Small intestine (tissue), 7 donors: Measurements from ENCODE around the gene CAMTA1. TPM values are rescaled to one million over a fixed set of nuclear protein-coding genes. Genes with fewer than 3 reads are reported as not detected.

Experiments
- DNase-seq, 2 donors: peaks; one replicate each; pipeline versions ENCODE4 v3.0.0 to v3.0.0-alpha.2; 2013
- FAIRE-seq: peaks from 2 replicates; lab custom pipeline; 2012; peaks lifted over from hg19 to GRCh38; lab: Jason Lieb, UNC
- H3K27ac ChIP-seq, 3 donors: one replicate each; pipeline ENCODE4 v1.5.1; 2013; ENCODE audit warnings: low read length in 2 of 3, mild to moderate bottlenecking in 2 of 3, control low read depth in 1 of 3, inconsistent platforms in 1 of 3, low read depth in 1 of 3, moderate library complexity in 1 of 3
- H3K27me3 ChIP-seq, 3 donors: one replicate each; pipeline ENCODE4 v1.6.1; 2013; ENCODE audit warnings: low read length in 3 of 3, inconsistent platforms in 1 of 3; ENCODE audit not compliant: control insufficient read depth in 3 of 3, insufficient read depth in 3 of 3
- H3K36me3 ChIP-seq, 3 donors: one replicate each; pipeline ENCODE4 v1.6.1; 2013; ENCODE audit warnings: low read length in 3 of 3, inconsistent platforms in 1 of 3, low read depth in 1 of 3, mild to moderate bottlenecking in 1 of 3, moderate library complexity in 1 of 3; ENCODE audit not compliant: control insufficient read depth in 3 of 3, insufficient read depth in 2 of 3
- H3K4me1 ChIP-seq, 3 donors: one replicate each; pipeline ENCODE4 v1.6.1; 2013; ENCODE audit warnings: low read length in 2 of 3, inconsistent platforms in 1 of 3, low read depth in 1 of 3, mild to moderate bottlenecking in 1 of 3, moderate library complexity in 1 of 3; ENCODE audit not compliant: control insufficient read depth in 3 of 3, insufficient read depth in 2 of 3
- H3K4me3 ChIP-seq, 3 donors: one replicate each; pipeline ENCODE4 v1.5.1; 2013; ENCODE audit warnings: low read length in 3 of 3, control low read depth in 1 of 3, inconsistent platforms in 1 of 3, low read depth in 1 of 3, mild to moderate bottlenecking in 1 of 3, moderate library complexity in 1 of 3
- H3K9me3 ChIP-seq, 2 donors: one replicate each; pipeline ENCODE4 v1.6.1; 2013; ENCODE audit warnings: low read depth in 1 of 2, low read length in 1 of 2; ENCODE audit not compliant: control insufficient read depth in 2 of 2, insufficient read depth in 1 of 2
- WGBS, 3 donors: extraction: QIAGEN DNeasy Blood & Tissue Kit; methylation state at CpG; one replicate each; pipeline ENCODE4 v1.1.7; 2013; 5-methylcytosine and 5-hydroxymethylcytosine counted together
- polyA plus RNA-seq, 4 donors: library from polyadenylated mRNA; stranded (reverse) in 3 of 4; unstranded in 1 of 4; fragments of 200-250 nt in 3 of 4; fragments of 120-200 nt in 1 of 4; gene quantifications; one replicate each; pipeline versions ENCODE4 v1.2.1 to v1.2.3, GENCODE V29; 2013
- donor health status: healthy with polysubstance abuse.
- donor health status: control.
- donor health status: control.
- donor health status: Bipolar disorder and iron deficiency.
- donor health status: healthy.

Gene CAMTA1
- polyA plus RNA-seq, 4 donors: 57.6 to 177 (median 147) TPM

DNA sequence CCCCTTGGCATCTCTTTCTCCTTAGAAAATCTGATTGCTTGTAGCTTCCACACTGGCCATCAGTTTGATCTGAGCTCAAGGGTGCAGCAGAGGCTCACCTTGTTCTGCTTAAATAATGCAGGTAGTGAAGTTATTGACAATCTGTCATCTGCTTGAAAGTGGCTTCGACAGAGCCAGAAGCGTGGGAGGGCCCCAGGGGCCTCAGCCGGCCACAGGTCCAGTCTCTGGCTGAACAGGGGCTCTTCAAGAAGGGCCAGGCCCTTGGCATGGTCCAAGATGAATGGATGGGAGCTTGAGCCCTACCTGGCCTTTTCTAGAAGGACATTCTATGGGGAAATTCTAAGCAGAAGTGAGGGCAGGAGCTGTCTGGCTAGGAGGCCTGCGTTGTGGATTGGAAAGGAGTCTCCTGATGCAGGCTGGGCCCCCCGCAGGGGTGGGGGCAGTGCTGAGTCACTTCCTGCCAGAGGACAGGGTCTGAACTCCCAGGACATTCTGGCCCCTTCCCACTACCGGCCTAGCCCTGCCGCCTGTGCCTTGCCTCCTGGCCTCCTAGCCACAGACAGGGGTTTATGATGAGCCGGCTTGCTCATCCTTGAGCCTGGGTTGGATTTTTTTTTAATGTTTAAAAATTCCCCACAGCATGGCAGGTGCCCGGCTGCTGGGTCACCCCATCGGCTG, 823.5 kb downstream of the CAMTA1 start:
- no peaks in the 10 kb centered on the region for H3K36me3 ChIP-seq
- H3K27me3 ChIP-seq: no peaks in the 10 kb centered on the region
- DNase-seq: no peak
- H3K27ac ChIP-seq: no peak overlapping the region
- WGBS, 3 donors: 55 to 67% (median 62%) methylated on average over 10 of the region's 10 CpGs
- FAIRE-seq: no peak
- peaks cover 0 to 3% of the 10 kb centered on the region in 2 donors for H3K9me3 ChIP-seq
- no peak overlapping the region for H3K4me3 ChIP-seq
- H3K4me1 ChIP-seq: no peaks in the 10 kb centered on the region

DNA sequence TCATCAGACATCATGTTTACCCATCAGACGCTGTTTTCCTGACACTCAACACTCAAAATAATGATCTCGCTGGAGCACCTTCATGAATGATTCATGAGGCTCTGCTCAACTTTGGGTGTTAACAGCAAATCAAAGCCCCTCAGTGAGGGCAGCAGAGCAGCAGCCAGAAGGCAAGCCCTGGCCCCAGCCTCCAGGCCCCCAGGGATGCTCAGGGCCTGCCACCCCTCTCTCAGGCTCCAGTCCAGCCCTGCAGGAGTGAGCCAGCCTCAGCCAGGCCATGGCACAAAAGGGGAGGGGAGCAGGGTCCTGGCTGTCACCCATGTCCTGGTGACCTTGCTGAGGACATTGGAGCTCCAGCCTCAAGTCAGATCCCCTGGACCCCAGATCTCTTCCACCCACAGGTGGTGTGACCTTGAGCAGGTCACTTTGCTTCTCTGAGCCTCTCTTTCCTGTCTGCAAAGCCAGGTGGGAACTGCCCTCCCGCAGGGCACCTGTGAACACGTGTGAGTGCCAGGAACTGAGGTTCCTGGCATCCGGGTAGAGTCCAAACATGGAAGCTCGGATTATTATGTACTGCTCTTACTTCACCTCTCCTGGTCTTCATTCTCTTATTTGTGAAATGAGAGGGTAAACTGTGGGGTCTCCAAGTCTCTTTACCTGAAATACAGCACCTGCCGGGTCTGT, 824.2 kb downstream of the CAMTA1 start:
- Histone ChIP-seq H3K4me3 (no peak overlapping the region), H3K36me3 (no peaks in the 10 kb centered on the region), H3K9me3 (peaks cover 0 to 3% of the 10 kb centered on the region in 2 donors), H3K27ac (no peak overlapping the region), H3K27me3 (no peaks in the 10 kb centered on the region), H3K4me1 (no peaks in the 10 kb centered on the region)
- DNase-seq (no peak), FAIRE-seq (no peak)
- WGBS, 3 donors: 47 to 73% (median 57%) methylated on average over 7 of the region's 7 CpGs

DNA sequence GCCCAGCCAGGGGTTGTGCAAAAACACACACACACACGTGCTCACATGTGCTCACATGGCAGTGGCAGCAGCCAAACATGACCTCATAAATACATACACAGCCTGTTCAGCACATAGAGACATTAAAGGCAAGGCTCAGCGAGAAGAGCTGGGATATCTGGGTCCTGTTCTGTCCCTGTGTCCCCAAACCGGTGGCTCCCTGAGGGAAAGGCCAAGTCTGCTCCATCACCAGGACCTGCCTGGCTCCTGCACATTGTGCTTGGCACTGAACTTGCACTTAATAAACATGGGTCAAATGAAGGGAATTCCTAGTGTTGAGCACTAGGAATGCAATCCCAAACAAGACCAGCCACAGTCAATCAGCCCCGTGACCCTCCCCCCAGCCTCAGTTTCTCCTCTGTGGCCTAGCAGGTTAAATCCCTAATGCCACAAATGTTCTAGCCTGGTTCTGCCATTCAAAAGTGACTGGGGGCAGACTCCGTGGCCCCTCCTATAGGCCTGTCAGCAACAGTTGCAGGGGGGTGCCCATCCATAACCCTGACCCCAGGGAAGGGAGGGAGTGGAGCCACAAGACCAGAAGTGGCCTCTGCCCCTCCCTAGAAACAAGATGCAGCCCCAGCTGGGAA, 825.0 kb downstream of the CAMTA1 start:
- DNase-seq: no peak

DNA sequence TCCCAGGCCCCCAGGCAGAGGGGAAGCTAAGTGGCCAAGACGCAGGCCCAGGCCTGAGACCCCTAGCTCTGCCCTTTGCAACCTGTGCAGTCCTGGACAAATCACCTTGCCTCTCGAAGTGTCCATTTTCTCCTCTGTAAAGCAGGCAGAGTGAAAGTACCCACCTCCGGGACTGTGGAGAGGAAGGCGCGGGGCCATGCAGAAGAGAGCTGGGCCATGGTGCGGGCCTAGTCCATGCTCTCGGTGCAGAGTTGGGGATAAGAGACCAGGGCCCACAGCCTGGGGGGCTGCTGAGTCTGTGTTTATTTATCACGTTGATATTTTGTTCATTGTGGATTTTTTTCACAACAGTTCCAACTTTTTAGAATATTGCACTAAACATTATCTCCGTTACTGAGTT, 825.7 kb downstream of the CAMTA1 start:
- H3K9me3 ChIP-seq: peaks cover 0 to 3% of the 10 kb centered on the region in 2 donors
- no peaks in the 10 kb centered on the region for H3K4me1 ChIP-seq
- no peaks in the 10 kb centered on the region for H3K27me3 ChIP-seq
- 83 to 87% (median 86%) methylated on average over 9 of the region's 9 CpGs for WGBS, 3 donors
- FAIRE-seq: no peak
- no peak overlapping the region for H3K4me3 ChIP-seq
- H3K27ac ChIP-seq: no peak overlapping the region
- DNase-seq: no peak
- H3K36me3 ChIP-seq: no peaks in the 10 kb centered on the region

More for the DNA sequence above, 825.0 kb downstream of the CAMTA1 start:
- Histone ChIP-seq H3K27ac (no peak overlapping the region), H3K27me3 (no peaks in the 10 kb centered on the region), H3K36me3 (no peaks in the 10 kb centered on the region), H3K4me3 (no peak overlapping the region), H3K9me3 (peaks cover 0 to 3% of the 10 kb centered on the region in 2 donors), H3K4me1 (no peaks in the 10 kb centered on the region)
- no peak for FAIRE-seq
- WGBS, 3 donors: 68 to 78% (median 77%) methylated on average over 5 of the region's 5 CpGs

DNA sequence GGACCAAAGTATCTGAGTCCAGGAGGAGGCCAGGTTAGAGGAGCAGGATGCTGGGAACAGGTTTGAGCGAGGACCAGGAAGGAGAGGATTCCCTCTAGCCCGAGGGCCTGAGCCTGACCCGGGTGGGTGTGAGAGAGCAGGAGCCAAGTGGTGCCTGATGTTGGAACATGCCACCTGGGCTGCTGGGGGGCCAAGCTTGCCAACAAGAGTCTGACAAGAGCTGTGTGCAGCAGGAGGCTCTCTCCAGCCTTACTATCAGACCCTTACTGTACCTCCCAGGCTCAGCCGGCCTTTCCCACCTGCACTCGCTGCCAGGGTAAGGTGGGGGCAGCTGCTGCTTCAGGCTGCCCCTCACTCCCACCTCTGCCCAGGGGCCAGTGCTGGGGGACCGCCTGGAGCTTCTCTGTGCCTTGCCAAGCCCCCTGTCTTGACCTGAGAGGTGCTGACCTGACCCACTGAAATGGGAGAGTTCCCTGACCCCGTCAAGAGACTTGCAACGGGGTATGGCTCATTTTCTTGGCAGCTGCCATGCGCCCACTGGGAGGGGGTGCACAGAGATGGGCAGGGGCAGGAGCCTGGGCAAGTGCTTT, 826.3 kb downstream of the CAMTA1 start:
- FAIRE-seq: no peak

DNA sequence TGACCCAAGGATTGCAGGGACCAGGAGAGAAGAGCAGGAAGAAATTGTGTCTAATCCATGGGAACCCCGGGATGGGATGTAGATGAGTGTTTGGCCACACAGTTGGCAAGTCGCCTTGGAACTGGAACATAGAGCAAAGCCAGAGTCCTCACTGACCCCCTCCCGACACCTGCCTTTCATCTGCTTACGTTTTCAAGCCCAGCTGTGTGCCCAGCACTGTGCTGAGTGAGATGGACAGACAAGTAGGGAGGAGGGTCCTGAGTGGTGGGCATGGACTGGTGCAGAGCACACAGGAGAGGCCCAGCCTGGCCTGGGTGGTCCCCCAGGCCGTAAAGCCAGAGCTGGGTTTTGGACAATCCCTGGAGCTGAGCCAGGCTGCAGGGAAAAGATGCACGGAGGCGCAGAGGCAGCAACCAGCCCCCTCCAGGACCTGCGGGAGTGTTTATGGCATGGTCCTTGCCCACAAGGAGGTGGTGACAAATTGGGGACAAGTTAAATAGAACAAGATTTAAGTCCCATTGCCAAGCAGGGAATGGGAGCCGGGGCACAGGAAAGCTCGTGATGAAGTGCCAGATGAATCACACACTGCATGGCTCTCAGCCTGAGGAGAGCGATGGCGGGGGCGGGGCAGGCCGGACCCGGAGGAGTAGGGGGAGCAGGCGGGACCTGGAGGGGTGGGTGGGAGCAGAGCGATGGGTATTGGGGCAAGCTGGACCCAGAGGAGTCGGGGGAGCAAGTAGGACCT, 828.0 kb downstream of the CAMTA1 start:
- WGBS, 3 donors: 75 to 79% (median 76%) methylated on average over 18 of the region's 18 CpGs
- Histone ChIP-seq H3K4me3 (no peak overlapping the region), H3K36me3 (no peaks in the 10 kb centered on the region), H3K27ac (no peak overlapping the region), H3K9me3 (peaks cover 0 to 3% of the 10 kb centered on the region in 2 donors), H3K27me3 (no peaks in the 10 kb centered on the region), H3K4me1 (no peaks in the 10 kb centered on the region)
- FAIRE-seq (no peak), DNase-seq (no peak)

More for the DNA sequence above, 826.3 kb downstream of the CAMTA1 start:
- WGBS, 3 donors: 66 to 73% (median 73%) methylated on average over 9 of the region's 9 CpGs
- Histone ChIP-seq H3K4me1 (no peaks in the 10 kb centered on the region), H3K27me3 (no peaks in the 10 kb centered on the region), H3K4me3 (no peak overlapping the region), H3K36me3 (no peaks in the 10 kb centered on the region), H3K9me3 (peaks cover 0 to 3% of the 10 kb centered on the region in 2 donors), H3K27ac (no peak overlapping the region)
- no peak for DNase-seq

DNA sequence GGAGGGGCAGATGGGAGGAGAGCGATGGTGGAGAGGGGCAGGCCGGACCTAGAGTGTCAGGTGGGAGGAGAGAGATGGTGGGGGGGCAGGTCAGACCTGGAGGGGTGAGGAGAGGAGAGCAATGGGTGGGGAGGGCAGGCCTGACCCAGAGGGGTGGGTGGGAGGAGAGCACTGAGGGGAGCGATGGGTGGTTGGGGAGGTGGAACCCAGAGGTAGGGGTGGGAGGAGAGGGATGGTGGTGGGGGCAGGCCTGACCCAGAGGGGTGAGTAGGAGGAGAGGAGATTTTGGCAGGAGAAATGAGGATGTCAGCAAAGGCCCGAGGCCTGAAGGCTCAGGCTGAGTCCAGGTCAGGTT, 828.6 kb downstream of the CAMTA1 start:
- 81 to 88% (median 83%) methylated on average over 4 of the region's 4 CpGs for WGBS, 3 donors
- Histone ChIP-seq H3K4me3 (no peak overlapping the region), H3K4me1 (no peaks in the 10 kb centered on the region), H3K27me3 (no peaks in the 10 kb centered on the region), H3K36me3 (no peaks in the 10 kb centered on the region), H3K27ac (no peak overlapping the region), H3K9me3 (peaks cover 0 to 3% of the 10 kb centered on the region in 2 donors)
- DNase-seq: no peak
- FAIRE-seq: no peak

DNA sequence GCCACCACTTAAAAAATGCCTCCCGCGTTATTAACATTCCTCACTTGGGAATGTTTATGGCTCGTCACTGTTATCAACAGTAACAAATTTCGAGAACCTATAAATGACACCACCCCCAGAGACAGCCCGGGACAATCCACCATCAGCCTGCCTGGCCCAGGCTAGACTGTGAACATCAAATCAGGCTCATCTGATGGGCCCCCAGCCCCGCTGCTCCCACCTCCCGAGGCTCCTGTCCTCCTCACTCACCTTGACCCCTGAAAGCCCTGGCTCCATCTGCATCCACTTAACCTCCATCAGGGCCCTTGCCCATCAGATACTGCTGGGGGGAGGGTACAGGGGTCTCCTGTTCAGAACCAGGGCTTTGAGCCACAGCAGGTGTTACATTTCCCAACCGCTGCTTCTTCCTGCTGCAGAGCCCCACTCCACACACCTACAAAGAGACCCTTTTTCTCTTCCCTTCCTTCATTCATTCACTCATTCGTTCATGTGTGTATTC, 829.4 kb downstream of the CAMTA1 start:
- Histone ChIP-seq H3K27me3 (no peaks in the 10 kb centered on the region), H3K36me3 (no peaks in the 10 kb centered on the region), H3K27ac (no peak overlapping the region), H3K4me1 (no peaks in the 10 kb centered on the region), H3K4me3 (no peak overlapping the region), H3K9me3 (peaks cover 0 to 3% of the 10 kb centered on the region in 2 donors)
- no peak for DNase-seq
- WGBS, 3 donors: 61 to 64% (median 64%) methylated on average over 9 of the region's 9 CpGs
- FAIRE-seq: no peak
